Measurements from ENCODE around the gene NSMCE4A.
"Not testable (repeated sequence)": the region's sequence is repeated elsewhere in the genome, so short reads cannot be mapped to it uniquely, and the experiment has no call there.

The NSMCE4A gene, protein sequence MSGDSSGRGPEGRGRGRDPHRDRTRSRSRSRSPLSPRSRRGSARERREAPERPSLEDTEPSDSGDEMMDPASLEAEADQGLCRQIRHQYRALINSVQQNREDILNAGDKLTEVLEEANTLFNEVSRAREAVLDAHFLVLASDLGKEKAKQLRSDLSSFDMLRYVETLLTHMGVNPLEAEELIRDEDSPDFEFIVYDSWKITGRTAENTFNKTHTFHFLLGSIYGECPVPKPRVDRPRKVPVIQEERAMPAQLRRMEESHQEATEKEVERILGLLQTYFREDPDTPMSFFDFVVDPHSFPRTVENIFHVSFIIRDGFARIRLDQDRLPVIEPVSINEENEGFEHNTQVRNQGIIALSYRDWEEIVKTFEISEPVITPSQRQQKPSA

DNA sequence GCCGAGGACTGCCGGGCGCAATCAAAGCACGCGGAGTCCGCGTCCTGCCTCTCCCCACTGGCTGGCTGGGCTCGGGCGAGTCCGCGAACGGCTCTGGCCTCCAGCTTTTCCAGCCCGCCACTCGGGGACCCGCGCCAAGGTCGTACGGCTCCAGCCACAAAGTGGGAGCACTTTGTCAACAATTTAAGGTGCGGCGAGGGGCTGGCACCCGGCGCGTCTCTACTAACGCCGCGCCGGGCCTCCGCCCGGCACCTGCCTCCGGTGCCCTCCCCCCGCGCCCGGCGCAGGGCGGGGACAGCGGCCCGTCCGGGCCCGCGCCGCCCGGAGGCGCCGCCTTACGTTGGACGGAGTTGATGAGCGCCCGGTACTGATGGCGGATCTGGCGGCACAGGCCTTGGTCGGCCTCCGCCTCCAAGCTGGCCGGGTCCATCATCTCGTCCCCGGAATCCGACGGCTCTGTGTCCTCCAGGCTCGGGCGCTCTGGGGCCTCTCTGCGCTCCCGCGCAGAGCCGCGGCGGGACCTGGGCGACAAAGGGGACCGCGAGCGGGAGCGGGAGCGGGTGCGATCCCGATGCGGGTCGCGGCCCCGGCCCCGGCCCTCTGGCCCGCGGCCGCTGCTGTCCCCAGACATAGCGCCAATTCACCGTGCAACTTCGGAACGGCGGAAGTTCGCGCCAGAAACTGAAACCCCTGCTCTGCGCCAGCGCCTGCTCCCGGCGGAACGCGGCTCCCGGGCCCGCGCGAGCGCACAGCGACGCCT, at the start of gene NSMCE4A:
TSS of gene NSMCE4A (minus strand) at position 683 of the 760 bp plus-strand sequence. CDS start at position 631, 52 bp downstream.
- no peak for DNase-seq

DNA sequence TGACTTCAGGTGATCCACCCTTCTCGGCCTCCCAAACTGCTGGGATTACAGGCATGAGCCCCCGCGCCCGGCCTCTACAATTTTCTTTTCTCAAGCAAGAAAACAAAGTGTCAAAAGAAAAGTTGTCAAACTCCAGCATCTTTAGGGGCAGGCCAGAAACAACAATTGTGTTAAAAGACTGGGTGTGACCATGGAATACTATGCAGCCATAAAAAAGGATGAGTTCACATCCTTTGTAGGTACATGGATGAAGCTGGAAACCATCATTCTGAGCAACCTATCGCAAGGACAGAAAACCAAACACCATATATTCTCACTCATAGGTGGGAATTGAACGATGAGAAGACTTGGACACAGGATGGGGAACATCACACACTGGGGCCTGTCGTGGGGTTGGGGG, 48.2 kb upstream of the NSMCE4A start:
- not testable (repeated sequence) for DNase-seq

DNA sequence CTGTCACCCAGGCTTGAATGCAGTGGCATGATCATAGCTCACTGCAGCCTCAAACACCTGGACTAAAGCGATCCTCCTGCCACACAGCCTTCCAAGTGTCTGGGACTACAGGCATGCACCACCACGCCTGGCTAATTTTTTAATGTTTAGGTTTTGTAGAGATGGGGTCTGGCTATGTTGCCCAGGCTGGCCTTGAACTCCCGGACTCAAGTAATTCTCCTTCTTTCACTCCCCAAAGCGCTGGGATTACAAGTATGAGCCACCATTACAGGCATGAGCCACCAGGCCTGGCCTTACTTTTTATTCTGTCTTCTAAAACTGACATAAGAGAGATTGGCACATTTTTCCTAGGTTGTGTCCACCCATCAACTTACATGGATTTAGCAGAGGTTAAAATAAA, 47.3 kb upstream of the NSMCE4A start:
- DNase-seq: no peak

DNA sequence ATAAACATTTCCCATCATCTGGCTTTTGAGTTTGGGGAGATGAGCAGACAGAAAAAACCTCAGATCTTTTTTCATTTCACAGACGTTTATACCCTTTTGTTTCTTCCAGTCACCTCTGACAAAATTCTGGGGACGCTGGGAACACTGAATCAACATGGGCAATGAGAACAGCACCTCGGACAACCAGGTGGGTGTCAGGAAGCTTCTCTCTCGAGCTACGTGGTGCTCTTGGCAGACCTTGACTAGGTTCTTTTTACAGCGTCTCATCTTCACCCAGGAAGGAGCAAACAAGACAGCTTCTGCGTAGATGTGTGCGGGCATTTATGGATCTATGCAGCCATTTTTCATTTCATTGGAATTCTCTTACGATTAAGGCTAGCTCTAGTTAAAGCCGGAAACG, 46.8 kb upstream of the NSMCE4A start:
- no peak for DNase-seq

DNA sequence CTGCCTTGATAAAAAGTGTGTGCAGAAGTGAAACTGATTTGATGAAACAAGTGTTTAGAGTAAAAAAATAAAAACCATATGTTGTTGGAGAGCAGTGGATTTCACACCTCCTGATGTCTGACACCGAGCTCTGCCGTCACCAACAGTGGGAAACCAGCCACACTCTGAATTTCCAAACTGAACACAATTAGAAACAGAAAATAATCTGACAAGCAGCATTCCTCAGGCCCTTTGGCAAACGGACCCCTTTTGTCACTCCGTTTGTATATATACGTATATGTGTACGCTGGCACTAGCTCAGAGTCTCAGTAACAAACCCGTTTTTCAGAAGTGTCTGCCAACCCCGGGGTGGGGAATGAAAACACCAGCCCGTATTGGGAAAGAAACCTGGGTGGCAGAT, 46.4 kb upstream of the NSMCE4A start:
- no peak for DNase-seq

DNA sequence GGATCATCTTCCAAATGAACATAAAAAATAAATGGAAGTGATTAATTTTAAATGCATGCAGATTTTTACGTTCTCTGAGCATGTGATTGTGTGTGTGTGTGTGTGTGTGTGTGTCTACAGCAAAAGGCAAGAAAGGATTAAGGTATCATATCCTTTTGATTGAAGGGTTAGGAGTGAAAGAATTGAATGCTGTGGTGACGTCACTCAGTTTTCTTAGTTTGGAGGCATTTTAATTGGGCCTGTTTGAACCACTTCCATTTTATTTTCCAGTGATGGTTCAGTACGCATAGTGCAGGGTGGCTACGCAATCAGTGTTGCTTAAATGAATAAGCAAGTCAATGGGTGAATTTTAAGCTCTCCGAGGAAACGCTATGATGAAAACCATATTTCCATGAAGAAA, 45.2 kb upstream of the NSMCE4A start:
- DNase-seq: no peak

DNA sequence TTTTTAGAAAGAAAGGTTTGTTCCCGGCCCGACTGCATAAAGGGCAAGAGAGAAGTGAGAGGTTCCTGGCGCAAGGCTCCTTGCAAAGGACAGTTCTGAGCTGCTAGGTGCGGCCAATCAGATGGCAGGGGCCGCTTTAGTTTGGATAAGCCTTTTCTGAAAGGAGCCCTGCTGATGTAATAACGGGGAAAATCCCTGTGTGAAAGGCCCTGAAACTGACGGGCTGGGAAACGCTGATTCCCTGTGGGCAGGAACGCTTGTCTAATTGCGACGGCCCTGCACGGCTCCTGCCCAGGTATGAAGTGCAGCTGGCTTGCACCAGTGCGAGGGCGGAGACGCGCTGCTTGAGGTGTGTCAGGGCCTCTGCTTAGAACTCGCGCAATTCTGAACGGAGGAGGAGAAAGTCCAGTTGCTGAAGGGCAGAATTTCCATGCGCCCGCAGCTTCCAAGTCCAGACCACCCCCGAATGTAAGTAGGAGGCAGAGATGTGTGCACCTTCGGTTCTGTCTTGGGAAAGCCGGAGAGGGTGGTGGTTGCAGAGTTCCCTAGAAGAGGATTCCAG, 44.5 kb upstream of the NSMCE4A start:
- DNase-seq: no peak

DNA sequence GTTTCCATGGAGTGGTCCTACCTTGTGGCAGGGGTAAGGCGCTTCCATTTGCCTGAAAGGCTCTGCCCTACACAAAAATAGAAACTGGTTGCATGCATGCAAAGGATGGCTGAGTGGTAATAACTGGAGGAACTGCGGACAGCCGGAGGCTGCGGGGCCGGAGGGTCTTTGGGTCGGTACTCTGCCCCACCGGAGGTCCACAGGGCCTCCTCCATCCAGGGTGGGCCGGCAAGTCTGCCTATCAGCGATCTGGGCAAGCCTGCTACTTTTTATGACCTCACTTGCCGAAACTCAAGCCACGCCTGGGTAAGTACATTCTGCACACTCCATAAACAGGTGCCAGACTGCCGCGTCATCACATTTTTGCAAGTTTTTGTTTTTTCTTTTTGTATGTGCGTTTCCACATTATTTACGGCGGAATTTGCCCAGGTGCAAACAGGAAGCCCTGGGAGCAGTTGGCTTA, 44.0 kb upstream of the NSMCE4A start:
- no peak for DNase-seq

DNA sequence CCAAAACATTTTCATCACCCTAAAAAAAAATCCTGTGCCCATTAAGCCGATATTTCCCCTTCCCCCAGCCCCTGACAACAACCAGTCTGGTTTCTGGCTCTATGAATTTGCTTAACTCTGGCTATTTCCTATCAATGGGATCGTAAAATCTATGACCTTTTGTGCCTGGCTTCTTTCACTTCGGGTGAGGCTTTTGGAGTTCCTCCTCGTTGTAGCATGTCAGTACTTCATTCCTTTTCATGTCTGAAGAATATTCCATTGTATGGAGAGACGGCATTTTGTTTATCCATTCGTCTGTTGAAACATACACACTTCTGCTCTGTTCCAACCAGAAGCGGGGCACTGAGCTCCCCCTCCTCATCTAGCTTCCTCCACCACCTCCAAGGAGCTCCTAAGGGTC, 43.5 kb upstream of the NSMCE4A start:
- DNase-seq: no peak

DNA sequence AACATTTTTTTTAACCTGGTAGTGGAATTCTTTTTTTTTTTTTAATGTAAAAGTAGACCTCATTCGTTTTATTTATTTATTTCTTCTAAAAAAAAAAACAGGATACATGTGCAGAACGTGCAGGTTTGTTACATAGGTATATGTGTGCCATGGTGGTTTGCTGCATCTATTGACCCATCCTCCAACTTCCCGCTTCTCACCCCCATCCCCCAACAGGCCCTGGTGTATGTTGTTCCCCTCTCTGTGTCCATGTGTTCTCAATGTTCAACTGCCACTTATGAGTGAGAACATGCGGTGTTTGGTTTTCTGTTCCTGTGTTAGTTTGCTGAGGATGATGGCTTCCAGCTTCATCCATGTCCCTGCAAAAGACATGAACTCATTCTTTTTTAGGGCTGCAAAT, 42.9 kb upstream of the NSMCE4A start:
- DNase-seq: not testable (repeated sequence)

DNA sequence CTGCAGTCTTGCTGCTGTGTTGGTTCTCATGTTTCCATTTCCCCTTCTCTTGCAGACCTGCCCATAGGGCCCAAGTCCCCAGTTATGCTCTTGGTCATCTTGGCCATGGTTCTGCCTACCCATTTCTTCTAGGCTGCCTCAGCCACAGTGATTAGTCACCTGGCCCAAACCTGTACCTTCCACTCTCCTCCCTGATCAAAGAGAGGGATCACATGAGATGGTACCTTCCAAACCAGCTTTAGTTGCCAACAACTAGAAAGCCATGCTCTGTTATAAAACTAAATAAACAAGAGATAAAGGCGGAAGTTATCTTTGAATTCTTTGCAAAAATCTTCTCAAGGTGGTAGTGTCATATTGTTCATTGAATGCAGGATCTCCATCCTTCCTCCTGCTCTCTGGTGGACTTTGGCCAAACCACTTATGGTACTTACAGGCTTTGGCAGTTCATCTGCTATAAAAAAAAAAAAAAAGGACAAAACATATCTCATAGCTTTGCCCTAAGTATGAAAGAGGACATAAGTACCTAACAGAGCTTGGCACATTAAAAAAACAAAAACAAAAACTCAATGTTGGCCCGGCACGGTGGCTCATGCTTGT, 39.7 kb upstream of the NSMCE4A start:
- no peak for DNase-seq

DNA sequence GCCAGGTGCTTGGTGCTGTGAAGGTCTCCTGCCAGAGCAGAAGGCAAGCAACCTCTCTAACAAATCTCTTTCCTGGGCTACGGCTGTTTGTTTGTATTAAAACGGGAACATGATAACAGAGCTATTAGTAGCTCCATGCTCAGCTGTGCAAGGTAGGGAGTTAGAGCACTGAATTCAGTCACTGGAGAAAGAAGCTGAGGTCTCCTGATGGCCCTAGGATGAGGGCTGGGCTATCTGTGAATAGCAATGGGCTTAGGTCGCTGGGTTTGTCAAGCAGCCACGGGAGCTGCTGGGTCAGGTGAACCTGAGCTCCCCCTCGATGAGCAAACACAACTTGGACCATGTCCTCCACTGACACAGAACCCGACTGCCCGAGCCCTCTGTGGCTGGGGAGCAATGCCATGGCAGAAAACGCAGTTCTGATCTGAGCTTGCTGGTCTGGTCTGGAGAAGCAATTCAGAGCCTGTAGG, 38.3 kb upstream of the NSMCE4A start:
- DNase-seq: no peak

DNA sequence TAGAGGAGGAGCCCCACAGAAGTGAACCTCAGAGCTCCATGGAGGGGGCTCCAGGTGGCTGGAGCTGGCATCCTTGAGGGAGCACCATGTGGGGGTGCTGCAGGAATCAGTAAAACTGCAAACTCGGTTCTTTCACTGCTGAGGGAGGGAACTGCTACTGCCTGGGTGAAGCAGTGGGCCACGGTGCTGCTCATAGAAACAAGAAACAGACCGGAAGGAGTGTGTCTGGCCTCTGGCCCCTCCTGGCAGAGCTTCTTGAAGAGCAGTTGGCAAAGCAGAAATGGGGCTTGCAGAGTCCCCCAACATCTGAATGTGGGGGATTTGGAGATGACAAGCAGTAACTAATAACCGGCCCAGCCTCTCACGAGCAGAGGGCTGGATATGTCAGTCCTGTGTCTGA, 37.7 kb upstream of the NSMCE4A start:
- DNase-seq: no peak

DNA sequence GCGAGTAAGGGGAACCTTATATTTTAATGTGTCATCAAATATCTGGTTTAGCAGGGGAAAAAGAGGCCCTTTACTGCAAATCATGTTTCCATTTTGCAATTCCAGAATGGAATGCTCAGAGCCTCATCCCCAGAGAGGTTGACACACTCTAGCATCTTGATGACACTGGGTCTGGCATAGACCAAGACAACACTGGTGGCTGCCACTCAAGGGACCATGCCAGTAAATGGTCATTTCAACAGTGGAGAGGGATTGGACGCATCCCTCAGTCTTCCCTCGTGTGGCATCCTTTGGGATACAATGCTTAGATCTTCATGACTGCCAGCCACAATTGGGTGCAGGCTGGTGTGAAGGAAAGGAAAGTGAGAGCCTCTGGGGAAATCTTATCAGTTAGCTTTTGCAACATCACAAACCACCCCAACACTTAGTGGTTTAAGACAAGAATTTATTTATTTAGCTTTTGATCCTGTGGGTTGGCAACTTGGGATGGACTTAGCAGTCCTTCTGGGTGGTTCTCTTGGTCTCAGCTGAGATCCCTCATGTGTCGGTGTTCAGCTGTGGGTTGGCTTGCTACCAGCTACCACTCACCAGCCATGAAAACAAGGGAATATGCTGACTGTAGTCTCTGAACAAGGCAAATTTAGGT, 35.5 kb upstream of the NSMCE4A start:
- DNase-seq: no peak

DNA sequence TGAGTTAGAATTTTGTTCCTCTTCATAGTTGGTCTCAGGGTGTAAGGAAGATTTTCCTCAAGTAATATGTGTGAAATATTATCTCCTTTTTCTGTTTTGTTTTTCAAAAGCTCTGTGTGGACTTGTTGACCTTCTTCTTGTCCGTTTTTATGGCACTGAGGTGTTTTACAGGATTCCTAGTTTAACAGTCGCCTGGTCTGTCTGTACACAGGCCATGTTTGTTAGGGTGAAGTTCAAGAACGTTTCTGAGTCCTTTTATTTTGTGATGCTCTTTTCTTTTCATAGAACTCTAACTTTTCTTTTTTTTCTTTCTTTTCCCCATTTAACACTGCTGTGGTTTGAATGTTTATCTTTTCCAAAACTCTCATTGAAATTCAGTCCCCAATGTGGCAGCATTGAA, 32.4 kb upstream of the NSMCE4A start:
- no peak for DNase-seq

DNA sequence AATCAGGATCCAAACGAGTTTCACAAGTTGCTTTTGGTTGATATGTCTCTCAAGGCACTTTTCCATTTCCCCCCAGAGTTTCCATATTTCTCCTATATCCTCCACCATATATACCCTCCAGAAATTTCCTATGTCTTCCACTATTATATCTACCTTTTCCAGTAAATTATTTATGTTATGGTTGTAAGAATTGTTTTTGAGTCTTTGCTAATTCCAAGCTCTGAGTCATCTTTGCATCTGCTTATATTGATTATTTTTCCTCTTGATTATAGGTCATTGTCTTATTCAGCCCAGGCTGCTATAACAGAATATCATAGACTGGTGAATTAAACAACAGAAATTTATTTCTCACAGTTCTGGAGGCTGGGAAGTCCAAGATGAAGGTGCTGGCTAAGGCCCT, 26.7 kb upstream of the NSMCE4A start:
- DNase-seq: no peak

DNA sequence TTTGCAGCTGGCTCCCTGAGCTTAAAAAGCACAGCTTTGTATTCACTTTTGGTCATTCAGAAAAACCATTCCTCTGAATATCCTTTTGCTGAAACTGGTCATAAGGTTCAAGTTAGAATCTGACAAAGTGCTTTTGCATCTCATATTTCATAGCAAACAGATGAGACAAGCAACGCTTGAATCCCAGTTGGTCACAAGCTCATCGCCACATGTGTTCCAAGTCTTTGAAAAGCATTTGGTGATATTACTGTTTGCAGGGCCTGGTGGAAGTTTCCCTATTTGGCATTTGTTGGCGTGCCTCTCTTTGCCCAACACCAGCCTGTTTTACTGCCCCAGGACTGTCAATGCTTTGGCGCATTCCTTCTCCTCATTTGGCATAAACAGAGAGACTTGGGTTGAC, 24.3 kb upstream of the NSMCE4A start:
- DNase-seq: no peak

DNA sequence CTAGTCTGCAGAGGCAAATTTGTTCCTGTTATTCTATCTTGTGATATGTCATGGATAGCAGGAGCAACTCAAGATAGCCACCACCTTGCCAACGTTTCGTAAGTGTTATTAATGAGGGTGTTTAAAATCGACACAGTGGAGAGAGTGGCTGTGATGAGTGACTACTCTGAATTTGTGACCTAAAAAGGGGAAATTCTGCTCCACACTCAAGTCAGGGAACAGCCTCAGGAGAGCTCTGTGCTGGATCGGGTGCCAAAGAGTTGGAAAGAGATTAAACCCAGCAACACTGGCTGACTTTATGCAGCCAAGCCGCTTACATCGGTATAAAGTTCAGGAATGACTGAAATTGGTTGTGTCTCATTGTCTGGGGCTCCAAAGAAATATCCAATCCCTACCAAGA, 23.4 kb upstream of the NSMCE4A start:
- DNase-seq: no peak

DNA sequence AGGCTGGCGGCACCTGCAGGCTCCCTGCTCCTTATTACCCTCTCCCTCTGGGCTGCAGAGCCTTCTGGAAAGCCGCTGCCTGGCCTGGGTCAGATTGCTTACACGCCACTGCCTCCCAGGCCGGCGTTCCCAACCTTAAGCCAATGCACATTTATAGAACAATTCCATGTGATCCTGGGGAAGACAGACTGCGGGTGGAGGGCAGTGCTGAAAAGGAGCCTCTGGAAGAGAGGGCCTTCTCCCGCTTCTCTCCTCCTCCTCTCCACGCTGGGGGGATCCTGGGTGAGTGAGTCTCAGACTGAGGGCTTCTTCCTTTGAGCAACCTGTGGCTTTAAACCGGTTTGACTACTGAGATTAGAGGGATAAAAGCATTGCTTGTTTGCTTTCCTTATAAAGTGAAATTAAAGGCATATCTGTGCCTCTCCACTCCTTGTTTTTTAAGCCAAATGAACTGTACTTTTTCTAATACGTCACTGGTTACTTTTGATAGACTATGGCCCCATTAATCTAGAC, 19.5 kb upstream of the NSMCE4A start:
- DNase-seq: peak; percentile 4 to 29

DNA sequence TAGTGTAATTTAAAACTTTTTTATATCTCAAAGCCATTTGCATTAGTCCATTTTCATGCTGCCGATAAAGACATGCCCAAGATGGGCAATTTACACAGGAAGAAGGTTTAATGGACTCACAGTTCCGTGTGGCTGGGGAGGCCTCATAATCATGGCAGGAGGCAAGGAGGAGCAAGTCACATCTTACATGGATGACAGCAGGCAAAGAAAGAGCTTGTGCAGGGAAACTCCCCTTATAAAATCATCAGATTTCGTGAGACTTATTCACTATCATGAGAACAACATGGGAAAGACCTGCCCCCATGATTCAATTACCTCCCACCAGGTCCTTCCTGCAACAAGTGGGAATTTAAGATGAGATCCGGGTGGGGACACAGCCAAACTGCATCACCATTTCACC, 16.7 kb upstream of the NSMCE4A start:
- not testable (repeated sequence) for DNase-seq

DNA sequence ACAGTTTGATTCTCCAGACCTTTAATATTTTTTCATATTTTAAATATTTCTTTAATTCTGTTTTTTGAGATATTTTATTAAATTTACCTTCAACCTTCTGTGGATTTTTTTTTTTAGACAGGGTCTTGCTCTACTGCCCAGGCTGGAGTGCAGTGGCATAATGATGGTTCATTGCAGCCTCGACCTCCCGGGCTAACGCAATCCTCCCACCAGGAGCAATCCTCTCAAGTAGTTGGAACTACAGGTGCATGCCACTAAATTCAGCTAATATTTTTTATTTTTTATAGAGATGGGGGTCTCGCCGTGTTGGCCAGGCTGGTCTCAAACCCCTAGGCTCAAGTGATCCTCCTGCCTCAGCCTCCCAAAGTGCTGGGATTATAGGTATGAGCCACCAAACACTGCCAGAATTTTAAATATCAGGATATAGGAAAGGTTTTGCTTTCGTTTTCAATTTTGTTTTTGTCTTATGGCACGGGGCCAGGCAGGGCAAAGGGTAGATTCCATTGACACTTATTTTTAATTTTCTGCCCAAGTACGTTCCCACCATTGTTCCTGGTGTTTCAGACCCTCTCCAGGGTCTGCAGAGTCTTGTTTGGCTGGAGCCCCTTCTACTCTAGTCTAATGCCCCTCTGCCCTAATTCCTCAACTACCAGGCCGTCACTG, 15.1 kb upstream of the NSMCE4A start:
- DNase-seq: no peak
